Measurements from ENCODE around the gene RAB15.

RAB15 gene

DNA sequence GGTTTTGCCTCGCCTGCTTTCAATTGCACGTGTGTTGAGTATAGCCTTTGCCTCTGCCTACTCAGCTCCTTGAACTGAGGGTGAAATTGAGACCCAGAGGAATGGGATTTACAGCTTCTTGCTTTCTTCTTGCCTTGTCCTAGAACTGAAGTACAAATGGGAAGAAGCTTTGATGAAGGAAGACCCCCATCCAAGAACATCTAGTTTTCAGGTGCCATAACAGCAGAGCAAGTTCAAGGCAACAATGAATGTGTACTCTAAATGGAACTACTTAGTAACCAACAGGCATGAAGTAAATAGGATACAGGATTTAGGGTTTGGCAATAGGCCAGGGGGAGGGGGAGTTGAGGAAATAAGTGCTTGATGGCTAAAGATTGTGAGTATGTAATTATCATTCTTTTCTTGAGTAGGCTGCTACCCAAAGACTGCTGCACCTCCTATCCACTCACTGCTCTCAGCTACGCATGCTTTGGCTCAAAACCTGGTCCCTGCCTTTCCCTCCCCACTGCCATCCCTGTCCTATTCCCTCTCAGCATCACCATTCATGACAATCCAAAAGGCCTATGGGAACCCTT, 31.7 kb downstream of the RAB15 start:
- DNase-seq (ENCODE audit: low read depth), result no peak
- TF ChIP-seq, protein P1, sequence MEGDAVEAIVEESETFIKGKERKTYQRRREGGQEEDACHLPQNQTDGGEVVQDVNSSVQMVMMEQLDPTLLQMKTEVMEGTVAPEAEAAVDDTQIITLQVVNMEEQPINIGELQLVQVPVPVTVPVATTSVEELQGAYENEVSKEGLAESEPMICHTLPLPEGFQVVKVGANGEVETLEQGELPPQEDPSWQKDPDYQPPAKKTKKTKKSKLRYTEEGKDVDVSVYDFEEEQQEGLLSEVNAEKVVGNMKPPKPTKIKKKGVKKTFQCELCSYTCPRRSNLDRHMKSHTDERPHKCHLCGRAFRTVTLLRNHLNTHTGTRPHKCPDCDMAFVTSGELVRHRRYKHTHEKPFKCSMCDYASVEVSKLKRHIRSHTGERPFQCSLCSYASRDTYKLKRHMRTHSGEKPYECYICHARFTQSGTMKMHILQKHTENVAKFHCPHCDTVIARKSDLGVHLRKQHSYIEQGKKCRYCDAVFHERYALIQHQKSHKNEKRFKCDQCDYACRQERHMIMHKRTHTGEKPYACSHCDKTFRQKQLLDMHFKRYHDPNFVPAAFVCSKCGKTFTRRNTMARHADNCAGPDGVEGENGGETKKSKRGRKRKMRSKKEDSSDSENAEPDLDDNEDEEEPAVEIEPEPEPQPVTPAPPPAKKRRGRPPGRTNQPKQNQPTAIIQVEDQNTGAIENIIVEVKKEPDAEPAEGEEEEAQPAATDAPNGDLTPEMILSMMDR (conservative IDR thresholded peaks at IDR 0.05; ENCODE audit: low read length), result no peak
- no peak overlapping the region for H3K4me3 ChIP-seq (ENCODE audit: low read length)

DNA sequence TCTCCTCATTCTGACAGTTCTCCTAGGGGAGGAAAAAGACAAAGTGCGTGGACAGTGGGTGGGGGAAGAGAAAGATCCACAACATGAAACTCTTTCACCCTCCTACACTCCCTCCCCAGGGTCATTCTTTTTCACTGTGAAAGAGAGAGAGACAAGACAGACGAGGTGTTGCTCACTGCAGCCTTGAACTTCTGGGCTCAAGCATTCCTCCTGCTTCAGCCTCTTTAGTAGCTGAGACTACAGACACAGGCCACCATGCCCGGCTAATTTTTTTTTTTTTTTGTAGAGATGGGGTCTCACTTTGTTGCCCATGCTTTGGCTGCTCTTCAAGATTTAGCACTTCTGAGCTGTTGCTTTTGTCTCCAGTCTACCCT, 32.3 kb downstream of the RAB15 start:
- no peak overlapping the region for H3K4me3 ChIP-seq (ENCODE audit: low read length)
- no peak for DNase-seq (ENCODE audit: low read depth)
- TF ChIP-seq, protein P1 (conservative IDR thresholded peaks at IDR 0.05; ENCODE audit: low read length), result no peak

DNA sequence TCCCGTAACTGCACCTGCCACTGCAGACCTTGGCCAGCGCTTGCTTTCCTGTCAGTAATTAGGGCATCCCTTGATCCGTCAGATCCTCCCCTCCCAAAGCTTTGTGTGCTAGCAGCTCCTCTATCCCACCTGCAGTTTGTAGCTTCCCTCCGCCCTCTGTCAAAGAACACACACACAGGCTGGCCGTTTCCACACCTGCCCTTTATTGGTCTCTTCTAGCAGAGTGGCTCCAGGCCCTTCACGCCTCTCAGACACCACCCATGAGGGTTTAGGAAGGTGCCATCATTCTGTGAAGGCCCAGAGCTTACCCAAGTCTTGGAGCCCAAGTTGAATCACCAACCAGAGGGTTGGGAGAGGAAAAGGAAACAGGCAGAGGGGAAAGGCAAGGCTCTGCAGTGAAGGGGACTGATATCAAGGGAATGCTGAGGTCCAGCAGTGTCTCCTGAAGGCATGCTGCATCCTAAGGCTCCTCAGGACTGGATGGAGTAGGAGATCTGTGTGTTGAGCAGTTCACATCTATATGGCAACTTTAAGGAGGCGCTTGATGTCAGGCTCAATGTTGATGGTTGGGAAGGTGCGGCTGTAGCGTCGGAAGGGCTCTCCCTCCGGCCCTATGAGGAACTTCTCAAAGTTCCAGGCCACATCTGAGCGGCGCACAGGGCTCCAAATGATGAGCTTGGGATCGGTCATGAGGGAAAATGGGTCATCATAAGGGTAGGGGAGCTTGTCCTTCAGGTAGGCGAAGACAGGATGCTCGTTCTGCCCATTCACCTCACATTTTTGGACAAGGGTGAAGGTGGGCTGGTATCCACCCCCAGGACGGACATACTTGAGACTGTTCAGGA, 32.9 kb downstream of the RAB15 start:
- TF ChIP-seq, protein P1 (conservative IDR thresholded peaks at IDR 0.05; ENCODE audit: low read length), result no peak
- no peak overlapping the region for H3K4me3 ChIP-seq (ENCODE audit: low read length)

DNA sequence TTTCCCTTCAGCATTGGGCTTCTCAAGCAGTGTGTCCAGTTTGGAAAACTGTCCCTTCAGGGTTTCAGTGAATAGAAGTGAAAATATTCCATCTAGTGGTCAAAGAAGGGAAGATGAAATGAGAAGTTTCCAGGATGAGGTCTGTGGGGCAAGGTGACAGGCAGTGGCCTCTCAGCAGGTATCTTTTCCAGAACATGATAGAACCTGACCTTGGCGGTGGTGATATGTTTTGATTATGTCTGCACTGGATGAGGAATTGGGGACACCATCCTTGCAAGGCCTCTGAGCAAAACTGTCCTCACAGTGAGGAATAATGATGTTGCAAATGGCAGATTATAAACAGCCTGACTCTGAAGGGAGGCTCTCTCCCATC, 34.3 kb downstream of the RAB15 start:
- H3K4me3 ChIP-seq (ENCODE audit: low read length), result no peak overlapping the region
- peak; percentile 8 for DNase-seq (ENCODE audit: low read depth)
- TF ChIP-seq, protein P1 (conservative IDR thresholded peaks at IDR 0.05; ENCODE audit: low read length), result peak; percentile 42

More for the DNA sequence above, 32.9 kb downstream of the RAB15 start:
- no peak for DNase-seq (ENCODE audit: low read depth)

DNA sequence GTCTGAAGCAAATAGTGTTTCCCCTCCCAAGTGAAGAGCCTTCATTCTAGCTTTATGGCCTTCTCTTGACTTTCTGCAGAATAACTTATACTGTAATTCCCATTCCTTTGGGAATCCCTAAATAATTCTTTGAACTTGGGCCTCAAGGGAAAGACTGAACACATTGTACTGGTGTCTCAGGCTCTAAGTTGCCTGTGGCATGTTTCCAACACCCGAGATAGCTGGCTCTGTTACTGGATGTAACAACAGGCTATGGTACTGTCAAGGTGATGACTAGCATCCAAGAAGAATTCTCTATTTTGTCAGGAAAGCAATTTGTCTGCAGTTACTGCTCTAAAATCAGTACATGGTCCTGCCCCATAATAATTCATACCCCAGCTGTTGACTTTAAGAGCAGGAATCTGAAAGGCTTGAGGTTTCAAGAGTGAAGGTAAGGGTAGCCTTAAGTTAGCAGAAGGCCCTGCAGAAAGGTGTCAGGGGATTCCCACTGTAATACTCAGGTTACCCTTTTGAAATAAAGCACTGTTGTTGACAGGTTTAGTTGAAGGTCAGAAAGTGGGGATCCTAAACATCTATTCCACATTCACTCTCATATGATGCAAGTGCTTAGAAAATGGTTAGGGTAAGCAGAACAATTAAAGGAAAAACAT, 34.8 kb downstream of the RAB15 start:
- DNase-seq (ENCODE audit: low read depth), result no peak
- TF ChIP-seq, protein P1 (conservative IDR thresholded peaks at IDR 0.05; ENCODE audit: low read length), result no peak
- H3K4me3 ChIP-seq (ENCODE audit: low read length), result no peak overlapping the region

DNA sequence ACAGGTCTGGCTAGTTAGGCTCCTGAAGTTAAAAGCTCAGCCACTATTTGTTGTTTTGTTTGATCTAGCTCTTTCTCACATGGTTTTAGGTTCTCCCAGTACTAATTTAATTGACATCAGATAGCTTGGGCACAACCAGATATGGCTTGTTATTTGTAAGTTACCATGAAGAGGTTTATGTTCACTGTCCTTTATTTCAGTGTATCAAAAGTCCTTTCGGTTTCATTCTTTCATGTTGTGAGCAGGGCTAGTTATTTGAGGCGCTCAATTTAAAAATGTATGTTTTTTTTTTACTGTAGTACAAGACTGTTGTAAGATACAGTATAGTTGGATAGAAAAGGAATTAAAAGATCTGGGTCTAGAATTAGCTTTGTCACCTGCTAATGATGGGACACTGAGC, 36.6 kb downstream of the RAB15 start:
- TF ChIP-seq, protein P1 (conservative IDR thresholded peaks at IDR 0.05; ENCODE audit: low read length), result no peak
- no peak for DNase-seq (ENCODE audit: low read depth)
- no peak overlapping the region for H3K4me3 ChIP-seq (ENCODE audit: low read length)
